CD4-positive, CD25-positive, alpha-beta regulatory T cell (primary cell): ENCODE data around the gene GKN1. TPM values are rescaled to one million over a fixed set of nuclear protein-coding genes. Genes with fewer than 3 reads are reported as not detected.

Experiments used
- ATAC-seq, 2 donors: fragments of 150-1000 bp; cut with Tn5 transposase; one replicate each; pipeline ENCODE4 v1.10.0; 2021; ENCODE audit warnings: low read depth in 2 of 2, moderate number of reproducible peaks in 2 of 2, moderate library complexity in 1 of 2
- DNase-seq, 3 donors: peaks; one replicate each; pipeline versions ENCODE4 v3.0.0 to v3.0.0-alpha.2; 2012 to 2022; ENCODE audit warnings: mixed read lengths in 1 of 3
- H3K27ac ChIP-seq: one replicate; pipeline ENCODE4 v1.7.0; 2013; ENCODE audit warnings: mild to moderate bottlenecking, low read length; ENCODE audit not compliant: insufficient read depth, poor library complexity, severe bottlenecking
- H3K27me3 ChIP-seq: one replicate; pipeline ENCODE4 v1.7.0; 2013; ENCODE audit warnings: low read length; ENCODE audit not compliant: control insufficient read depth, insufficient read depth
- H3K36me3 ChIP-seq: one replicate; pipeline ENCODE4 v1.7.0; 2013; ENCODE audit warnings: mild to moderate bottlenecking, low read length, moderate library complexity; ENCODE audit not compliant: control insufficient read depth, insufficient read depth
- H3K4me1 ChIP-seq: 2 replicates; pipeline ENCODE4 v1.7.0; 2013; ENCODE audit warnings: mild to moderate bottlenecking, low read length; ENCODE audit not compliant: insufficient read depth, control insufficient read depth, poor library complexity, severe bottlenecking
- H3K4me3 ChIP-seq: one replicate; pipeline ENCODE4 v1.7.0; 2013; ENCODE audit warnings: low read depth, mild to moderate bottlenecking, low read length, moderate library complexity
- H3K9me3 ChIP-seq, 2 experiments: 1 replicate in 1 of 2; 2 replicates in 1 of 2; pipeline ENCODE4 v1.7.0; 2013; ENCODE audit warnings: low read length in 2 of 2, mild to moderate bottlenecking in 1 of 2, moderate library complexity in 1 of 2; ENCODE audit not compliant: control insufficient read depth in 2 of 2
- H3K27ac Mint-ChIP-seq, 3 donors: one replicate each; pipeline ENCODE4 v1.8.0; 2020 to 2022; ENCODE audit warnings: mild to moderate bottlenecking in 3 of 3, mixed read lengths in 3 of 3, moderate library complexity in 2 of 3
- H3K27me3 Mint-ChIP-seq: one replicate; pipeline ENCODE4 v1.8.0; 2022; ENCODE audit warnings: mild to moderate bottlenecking, mixed read lengths
- H3K36me3 Mint-ChIP-seq: one replicate; pipeline ENCODE4 v1.8.0; 2020; ENCODE audit warnings: mixed read lengths
- H3K4me1 Mint-ChIP-seq, 4 donors: one replicate each; pipeline ENCODE4 v1.8.0; 2020 to 2022; ENCODE audit warnings: mixed read lengths in 4 of 4, mild to moderate bottlenecking in 1 of 4
- H3K4me3 Mint-ChIP-seq, 4 donors: one replicate each; pipeline ENCODE4 v1.8.0; 2020 to 2022; ENCODE audit warnings: mild to moderate bottlenecking in 4 of 4, mixed read lengths in 4 of 4, moderate library complexity in 3 of 4
- H3K9me3 Mint-ChIP-seq, 7 donors: one replicate each; pipeline ENCODE4 v1.8.0; 2020 to 2022; ENCODE audit warnings: mixed read lengths in 7 of 7, mild to moderate bottlenecking in 3 of 7, moderate library complexity in 2 of 7
- polyA plus RNA-seq, 4 donors: library from polyadenylated mRNA; unstranded; fragments of 300-500 nt; fragmentation: Illumina TruSeq; gene quantifications; one replicate each; pipeline ENCODE4 v1.2.3, GENCODE V29; 2021
- total RNA-seq: library from RNA; stranded (reverse); gene quantifications from one replicate; pipeline ENCODE4 v1.2.3, GENCODE V29; 2022

Gene GKN1
- total and polyA plus RNA-seq, 5 donors from 2014 or later, result not detected

DNA sequence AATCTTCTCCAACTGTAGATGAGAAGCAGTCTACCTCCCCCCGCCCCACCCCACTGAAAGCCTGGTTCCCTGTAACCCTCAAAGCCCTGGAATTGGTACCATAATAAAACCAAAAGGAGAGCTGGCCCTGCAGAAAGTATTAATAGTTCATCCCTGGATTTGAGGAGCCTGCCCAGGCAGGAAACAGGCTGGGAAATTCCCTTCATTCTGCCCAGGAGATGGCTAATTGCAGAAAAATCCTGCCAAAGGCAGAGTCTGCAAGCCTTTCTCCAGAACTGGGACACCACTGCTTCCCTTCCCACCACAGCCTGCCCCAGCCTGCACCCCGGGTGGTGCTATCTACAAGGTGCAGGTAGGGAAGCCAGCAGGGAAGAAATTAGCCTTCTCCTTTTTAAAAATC lies 38.0 kb upstream of the GKN1 start:
- no peak overlapping the region for H3K4me3 Mint-ChIP-seq
- Histone ChIP-seq H3K9me3 (no peaks in the 10 kb centered on the region), H3K4me3 (no peak overlapping the region), H3K36me3 (no peaks in the 10 kb centered on the region), H3K4me1 (no peaks in the 10 kb centered on the region), H3K27ac (no peak overlapping the region), H3K27me3 (peaks cover 5% of the 10 kb centered on the region)
- ATAC-seq (no peak), DNase-seq (no peak)
- peaks cover 40% of the 10 kb centered on the region for H3K27me3 Mint-ChIP-seq
- H3K4me1 Mint-ChIP-seq, result no peaks in the 10 kb centered on the region
- no peaks in the 10 kb centered on the region for H3K36me3 Mint-ChIP-seq
- peaks cover 0 to 8% (median 0%) of the 10 kb centered on the region in 7 donors for H3K9me3 Mint-ChIP-seq
- H3K27ac Mint-ChIP-seq, result no peak overlapping the region

DNA sequence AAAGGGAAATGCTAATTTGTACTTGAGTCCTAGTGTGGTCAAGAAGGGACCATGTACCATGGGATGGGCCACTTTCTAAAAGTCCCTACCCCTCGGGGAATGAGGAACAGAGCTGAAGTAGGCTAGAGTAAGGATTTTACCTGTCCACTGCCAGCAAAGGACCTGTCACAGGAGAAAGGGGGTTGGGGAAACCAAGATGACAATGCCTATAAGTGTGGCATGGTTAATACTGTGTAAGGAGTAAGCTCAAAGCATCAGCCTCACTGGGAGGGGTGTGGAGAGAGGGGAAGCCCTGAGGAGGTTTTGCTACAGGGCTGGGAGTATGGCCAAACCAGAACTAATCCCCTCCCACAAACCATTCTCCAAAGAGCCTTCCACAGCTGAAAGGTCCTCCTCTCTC lies 37.5 kb upstream of the GKN1 start:
- H3K27ac Mint-ChIP-seq, result no peak overlapping the region
- Histone ChIP-seq H3K4me1 (no peaks in the 10 kb centered on the region), H3K4me3 (no peak overlapping the region), H3K27ac (no peak overlapping the region), H3K36me3 (no peaks in the 10 kb centered on the region), H3K9me3 (no peaks in the 10 kb centered on the region), H3K27me3 (peaks cover 7% of the 10 kb centered on the region)
- H3K9me3 Mint-ChIP-seq, result peaks cover 0 to 8% (median 0%) of the 10 kb centered on the region in 7 donors
- no peaks in the 10 kb centered on the region for H3K36me3 Mint-ChIP-seq
- no peak for ATAC-seq
- H3K4me1 Mint-ChIP-seq, result no peaks in the 10 kb centered on the region
- DNase-seq, result no peak
- peaks cover 45% of the 10 kb centered on the region for H3K27me3 Mint-ChIP-seq
- no peak overlapping the region for H3K4me3 Mint-ChIP-seq

DNA sequence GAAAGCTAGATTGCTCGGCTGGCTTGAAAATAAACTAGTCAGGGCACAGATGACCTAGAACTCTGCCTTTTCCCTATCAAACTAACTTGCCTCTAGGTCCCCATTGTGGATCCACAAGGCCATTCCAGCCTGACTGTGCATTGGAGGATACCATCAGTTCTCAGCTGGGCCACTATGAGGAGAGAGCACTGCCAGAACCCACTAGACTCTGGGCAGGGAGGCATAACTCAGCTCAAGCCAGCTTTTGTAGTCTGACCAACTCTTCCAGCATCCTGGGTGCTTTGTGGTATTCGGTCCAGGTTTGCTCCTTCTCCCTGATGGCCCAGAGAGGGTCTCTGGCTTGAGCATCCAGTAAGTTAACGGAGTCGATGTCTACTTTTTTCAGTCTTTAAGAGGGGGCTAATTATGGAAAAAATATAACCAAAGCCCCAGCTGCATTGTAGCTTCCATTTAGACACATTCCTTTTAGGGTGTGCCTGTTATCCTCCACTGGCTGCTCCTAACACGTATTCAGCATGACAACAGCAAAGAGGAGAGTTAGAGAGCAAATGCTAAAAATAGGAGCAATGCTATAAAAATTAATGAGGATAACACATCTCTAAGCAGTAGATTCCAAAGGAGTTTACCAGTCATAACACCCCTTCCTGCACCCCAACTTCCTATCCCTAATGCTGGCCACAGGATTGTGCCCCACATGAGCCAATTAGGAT lies 36.9 kb upstream of the GKN1 start:
- DNase-seq (no peak), ATAC-seq (no peak)
- H3K4me1 ChIP-seq, result no peaks in the 10 kb centered on the region
- Mint-ChIP-seq H3K9me3 (peaks cover 0 to 8% (median 0%) of the 10 kb centered on the region in 7 donors), H3K36me3 (no peaks in the 10 kb centered on the region), H3K4me1 (no peaks in the 10 kb centered on the region), H3K27ac (no peak overlapping the region), H3K4me3 (no peak overlapping the region), H3K27me3 (peaks cover 50% of the 10 kb centered on the region)
- H3K36me3 ChIP-seq, result no peaks in the 10 kb centered on the region
- no peak overlapping the region for H3K4me3 ChIP-seq
- no peak overlapping the region for H3K27ac ChIP-seq
- no peaks in the 10 kb centered on the region for H3K9me3 ChIP-seq
- peaks cover 14% of the 10 kb centered on the region for H3K27me3 ChIP-seq

DNA sequence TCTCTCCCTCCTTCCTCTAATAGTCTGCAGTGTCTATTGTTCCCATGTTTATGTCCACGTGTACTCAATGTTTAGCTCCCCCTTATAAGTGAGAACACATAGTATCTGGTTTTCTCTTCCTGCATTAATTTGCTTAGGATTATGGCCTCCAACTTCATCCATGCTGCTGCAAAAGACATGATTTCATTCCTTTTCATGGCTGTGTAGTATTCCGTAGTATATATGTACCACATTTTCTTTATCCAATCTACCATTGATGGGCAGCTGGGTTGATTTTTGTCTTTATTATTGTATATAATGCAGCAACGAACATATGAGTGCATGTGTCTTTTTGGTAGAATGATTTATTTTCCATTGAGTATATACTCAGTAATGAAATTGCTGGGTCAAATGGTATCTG lies 35.5 kb upstream of the GKN1 start:
- Histone ChIP-seq H3K4me3 (no peak overlapping the region), H3K36me3 (no peaks in the 10 kb centered on the region), H3K4me1 (no peaks in the 10 kb centered on the region), H3K27me3 (peaks cover 18% of the 10 kb centered on the region), H3K9me3 (no peaks in the 10 kb centered on the region), H3K27ac (no peak overlapping the region)
- peaks cover 0 to 2% (median 0%) of the 10 kb centered on the region in 4 donors for H3K4me1 Mint-ChIP-seq
- no peak overlapping the region for H3K4me3 Mint-ChIP-seq
- H3K27me3 Mint-ChIP-seq, result peaks cover 51% of the 10 kb centered on the region
- DNase-seq (no peak), ATAC-seq (no peak)
- no peak overlapping the region for H3K27ac Mint-ChIP-seq
- H3K36me3 Mint-ChIP-seq, result no peaks in the 10 kb centered on the region
- peaks cover 0 to 8% (median 0%) of the 10 kb centered on the region in 7 donors for H3K9me3 Mint-ChIP-seq

DNA sequence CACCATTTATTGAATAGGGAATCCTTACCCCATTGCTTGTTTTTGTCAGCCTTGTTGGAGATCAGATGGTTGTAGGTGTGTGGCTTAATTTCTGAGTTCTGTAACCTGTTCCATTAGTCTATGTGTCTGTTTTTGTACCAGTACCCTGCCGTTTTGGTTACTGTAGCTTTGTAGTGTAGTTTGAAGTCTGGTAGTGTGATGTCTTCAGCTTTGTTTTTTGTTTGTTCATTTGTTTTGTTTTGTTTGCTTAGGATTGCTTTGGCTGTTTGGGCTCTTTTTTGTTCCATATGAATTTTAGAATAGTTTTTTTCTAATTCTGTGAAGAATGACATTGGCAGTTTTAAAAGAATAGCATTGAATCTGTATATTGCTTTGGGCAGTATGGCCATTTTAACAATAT lies 34.5 kb upstream of the GKN1 start:
- Histone ChIP-seq H3K4me3 (no peak overlapping the region), H3K27ac (no peak overlapping the region), H3K9me3 (no peaks in the 10 kb centered on the region), H3K27me3 (peaks cover 22% of the 10 kb centered on the region), H3K4me1 (no peaks in the 10 kb centered on the region), H3K36me3 (no peaks in the 10 kb centered on the region)
- ATAC-seq, result no peak
- no peaks in the 10 kb centered on the region for H3K36me3 Mint-ChIP-seq
- H3K4me1 Mint-ChIP-seq, result peaks cover 0 to 2% (median 0%) of the 10 kb centered on the region in 4 donors
- H3K27me3 Mint-ChIP-seq, result peaks cover 52% of the 10 kb centered on the region
- DNase-seq, result no peak
- peaks cover 0 to 8% (median 0%) of the 10 kb centered on the region in 7 donors for H3K9me3 Mint-ChIP-seq
- no peak overlapping the region for H3K27ac Mint-ChIP-seq
- no peak overlapping the region for H3K4me3 Mint-ChIP-seq

DNA sequence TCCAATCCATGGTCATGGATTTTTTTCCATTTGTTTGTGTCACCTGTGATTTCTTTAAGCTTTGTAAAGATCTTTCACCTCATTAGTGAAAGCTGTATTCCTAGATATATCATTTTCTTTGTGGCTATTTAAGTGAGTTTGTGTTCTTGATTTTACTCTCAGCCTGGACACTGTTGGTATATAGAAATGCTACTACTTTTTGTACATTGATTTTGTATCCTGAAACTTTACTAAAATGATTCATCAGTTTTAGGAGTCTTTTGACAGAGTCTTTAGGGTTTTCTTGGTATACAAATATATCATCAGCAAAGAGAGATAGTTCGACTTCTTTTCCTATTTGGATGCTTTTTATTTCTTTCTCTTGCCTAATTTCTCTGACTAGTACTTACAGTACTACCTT lies 34.1 kb upstream of the GKN1 start:
- Mint-ChIP-seq H3K9me3 (peaks cover 0 to 8% (median 0%) of the 10 kb centered on the region in 7 donors), H3K4me3 (no peak overlapping the region), H3K36me3 (no peaks in the 10 kb centered on the region), H3K27me3 (peaks cover 50% of the 10 kb centered on the region), H3K27ac (no peak overlapping the region), H3K4me1 (peaks cover 0 to 2% (median 0%) of the 10 kb centered on the region in 4 donors)
- ATAC-seq, result no peak
- no peak for DNase-seq
- no peaks in the 10 kb centered on the region for H3K4me1 ChIP-seq
- H3K27ac ChIP-seq, result no peak overlapping the region
- H3K4me3 ChIP-seq, result no peak overlapping the region
- H3K27me3 ChIP-seq, result peaks cover 21% of the 10 kb centered on the region
- peaks cover 0 to 1% of the 10 kb centered on the region in 2 experiments for H3K9me3 ChIP-seq
- no peaks in the 10 kb centered on the region for H3K36me3 ChIP-seq

DNA sequence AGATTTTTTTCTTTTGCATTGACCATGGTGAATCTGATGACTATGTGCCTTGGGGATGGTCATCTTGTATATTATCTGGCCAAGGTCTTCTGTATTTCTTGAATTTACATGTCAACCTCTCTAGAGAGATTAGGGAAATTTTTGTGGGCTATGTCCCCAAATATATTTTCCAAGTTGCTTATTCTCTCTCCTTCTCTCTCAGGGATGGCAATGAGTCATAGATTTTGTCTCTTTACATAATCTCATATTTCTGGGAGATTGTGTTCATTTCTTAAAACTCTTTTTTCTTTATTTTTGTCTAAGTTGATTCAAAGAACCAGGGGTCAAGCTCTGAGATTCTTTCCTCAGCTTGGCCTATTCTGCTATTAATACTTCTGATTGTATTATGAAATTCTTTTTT lies 31.6 kb upstream of the GKN1 start:
- Mint-ChIP-seq H3K9me3 (peaks cover 0 to 8% (median 2%) of the 10 kb centered on the region in 7 donors), H3K4me3 (no peak overlapping the region), H3K27ac (no peak overlapping the region), H3K36me3 (no peaks in the 10 kb centered on the region), H3K27me3 (peaks cover 58% of the 10 kb centered on the region), H3K4me1 (peaks cover 0 to 2% (median 0%) of the 10 kb centered on the region in 4 donors)
- ATAC-seq (no peak), DNase-seq (no peak)
- Histone ChIP-seq H3K36me3 (no peaks in the 10 kb centered on the region), H3K4me3 (no peak overlapping the region), H3K27ac (no peak overlapping the region), H3K27me3 (peaks cover 30% of the 10 kb centered on the region), H3K9me3 (peaks cover 0 to 5% of the 10 kb centered on the region in 2 experiments), H3K4me1 (no peaks in the 10 kb centered on the region)
